NOMO-1 (cell line): ENCODE measurements around the gene WIPI1.

Source experiments
- DNase-seq, 2 experiments: peaks; one replicate each; lab custom pipeline; 2025; ENCODE audit not compliant: unreplicated experiment in 2 of 2; lab: John Stamatoyannopoulos, UW

The WIPI1 gene

DNA sequence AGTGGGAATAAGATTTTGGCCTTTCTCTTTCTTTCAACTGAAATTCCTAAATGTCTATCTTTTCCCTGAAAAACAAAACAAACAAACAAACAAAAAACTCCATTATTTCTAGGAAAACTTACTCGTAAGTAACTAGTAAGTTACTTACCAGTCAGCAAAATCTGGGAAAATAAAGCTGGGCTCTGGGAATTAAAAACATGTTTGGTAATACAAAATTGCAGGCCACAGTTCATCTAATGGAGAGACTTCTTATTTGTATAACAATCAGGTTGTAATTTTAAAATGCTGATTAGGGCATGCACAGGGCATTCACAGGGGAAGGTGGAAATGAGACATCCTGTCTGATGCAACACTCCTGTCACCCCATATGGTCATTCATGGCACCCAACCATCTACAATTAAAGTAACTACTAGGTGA, 3.8 kb upstream of the WIPI1 start:
- DNase-seq, result no peak

DNA sequence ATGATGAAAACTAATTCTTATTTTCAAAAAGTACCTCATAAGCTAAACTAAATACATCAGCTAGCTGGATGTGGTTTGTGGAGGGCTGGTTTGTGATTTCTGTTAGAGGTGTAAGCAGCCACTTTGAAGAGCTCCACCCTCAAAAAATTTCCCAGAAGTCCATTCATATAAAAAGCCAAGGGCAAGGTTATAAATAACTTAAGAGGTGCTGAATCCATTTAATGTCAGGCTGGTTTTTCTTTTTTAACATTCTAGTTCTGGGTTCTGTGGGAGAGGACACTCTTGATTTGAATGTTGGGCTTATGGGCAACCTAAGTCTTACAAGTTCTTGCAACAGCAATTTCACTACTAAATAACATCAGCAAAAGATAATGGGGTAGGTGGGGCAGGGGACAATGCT, 3.4 kb upstream of the WIPI1 start:
- DNase-seq, result no peak

DNA sequence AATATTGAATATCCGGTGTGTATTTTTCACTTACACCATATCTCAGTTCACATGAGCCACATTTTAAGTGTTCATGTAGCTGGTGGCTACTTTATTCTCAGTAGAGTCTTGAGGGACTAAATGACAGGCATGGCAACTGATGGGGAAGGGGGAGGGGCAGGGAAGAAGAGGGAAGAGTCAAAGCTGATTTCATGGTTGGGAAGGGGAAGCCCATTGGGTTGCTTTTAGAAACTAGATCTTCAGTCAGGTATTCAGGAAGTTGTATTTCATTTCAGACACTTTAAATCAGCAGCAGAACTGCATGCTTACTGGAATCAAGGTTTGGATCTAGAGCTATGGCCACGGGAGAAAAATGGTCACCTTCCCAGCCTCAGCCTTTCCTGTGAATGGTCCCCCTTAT, 2.9 kb upstream of the WIPI1 start:
- DNase-seq, result no peak

DNA sequence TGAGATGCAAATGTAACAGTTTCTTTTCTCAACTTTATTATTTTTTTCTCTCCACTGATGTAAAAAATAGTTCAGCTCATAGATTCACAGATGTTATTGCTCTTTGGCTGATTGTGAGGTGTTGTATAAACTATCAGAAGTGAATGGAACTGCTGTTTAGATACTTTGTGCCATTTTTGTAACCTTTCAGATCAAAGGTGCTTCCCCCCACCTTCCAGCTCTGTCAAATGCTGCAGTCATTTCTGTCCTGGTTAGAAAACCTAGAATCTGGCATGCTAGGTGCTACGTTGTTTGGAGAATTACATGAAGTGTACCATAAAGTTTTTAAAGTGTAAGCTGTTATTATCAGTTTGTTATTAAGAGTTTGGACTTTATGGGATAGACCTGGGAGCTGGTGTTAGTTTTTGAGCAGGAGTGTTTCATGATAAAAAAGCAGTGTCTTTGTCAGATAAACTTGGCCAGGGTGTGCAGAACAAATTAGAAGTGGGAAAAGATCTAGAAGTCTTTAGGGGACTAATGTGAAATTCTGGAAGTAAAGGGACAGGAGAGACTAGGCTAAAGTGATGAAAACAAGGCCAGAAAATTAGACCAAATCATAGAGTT, 1.8 kb upstream of the WIPI1 start:
- no peak for DNase-seq

DNA sequence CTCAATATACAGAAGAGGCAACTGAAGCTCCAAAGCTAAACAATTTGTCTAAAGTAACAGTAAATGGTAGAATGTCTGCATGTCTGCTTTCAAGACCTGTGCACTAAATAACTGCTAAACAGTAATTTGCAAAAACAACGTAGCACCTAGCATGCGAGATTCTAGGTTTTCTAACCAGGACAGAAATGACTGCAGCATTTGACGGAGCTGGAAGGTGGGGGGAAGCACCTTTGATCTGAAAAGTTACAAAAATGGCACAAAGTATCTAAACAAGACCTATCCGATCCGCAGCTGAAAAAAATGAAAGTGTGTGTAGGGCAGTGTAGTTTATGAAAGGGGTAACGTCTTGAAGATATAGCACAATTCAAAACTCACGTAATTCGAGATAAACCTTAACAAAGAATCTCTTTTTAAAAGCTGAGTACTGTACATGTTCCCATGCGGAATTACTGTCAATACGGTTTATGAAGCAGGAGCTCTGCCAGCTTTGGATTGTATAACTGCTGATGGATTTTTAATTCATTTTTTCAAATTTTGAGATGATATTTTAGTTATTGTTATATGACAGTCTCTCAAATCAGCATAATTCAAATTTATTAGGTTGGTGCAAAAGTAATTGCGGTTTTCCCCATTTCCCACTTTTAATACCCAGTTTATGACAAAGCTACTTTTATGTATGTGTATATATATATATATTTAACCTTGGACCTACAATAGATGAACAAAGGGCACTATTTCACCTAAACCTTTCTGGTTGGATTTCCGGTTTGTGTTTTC, 1.2 kb upstream of the WIPI1 start:
- no peak for DNase-seq

DNA sequence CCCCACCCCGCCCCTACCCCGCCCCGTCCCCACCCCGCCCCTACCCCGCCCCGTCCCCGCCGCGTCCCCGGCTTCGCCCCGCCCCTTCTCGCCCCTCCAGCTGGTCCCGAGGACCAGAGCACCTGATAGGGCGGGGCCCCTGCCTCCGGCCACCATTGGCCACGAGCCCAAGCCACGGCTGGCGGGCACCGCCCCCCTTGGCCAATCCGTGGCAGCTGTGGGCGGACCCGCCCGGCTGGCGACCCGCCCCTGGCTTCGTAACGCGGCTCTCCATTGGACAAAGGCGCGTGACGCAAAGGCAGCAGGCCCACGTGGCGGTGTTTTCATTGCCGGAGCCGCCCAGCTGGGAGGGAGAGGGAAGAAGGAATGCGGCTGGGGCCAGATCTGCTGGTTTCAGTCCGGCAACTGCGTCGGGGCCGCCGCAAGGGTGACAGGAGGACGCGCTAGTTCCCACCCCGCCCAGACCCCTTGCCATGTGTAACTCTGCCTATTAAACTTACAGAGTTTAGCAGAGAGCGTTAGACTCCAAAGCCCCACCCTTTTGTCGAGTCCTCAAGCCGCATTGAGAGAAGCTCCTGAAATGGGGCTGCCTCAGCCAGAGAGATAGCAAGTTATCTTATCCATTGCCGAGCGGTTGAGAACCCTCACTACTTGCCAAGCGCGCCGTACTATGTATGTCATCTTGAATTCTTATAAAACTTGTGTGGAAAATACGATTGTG, 403 bp upstream of the WIPI1 start:
- peak; percentile 96 to 97 for DNase-seq

DNA sequence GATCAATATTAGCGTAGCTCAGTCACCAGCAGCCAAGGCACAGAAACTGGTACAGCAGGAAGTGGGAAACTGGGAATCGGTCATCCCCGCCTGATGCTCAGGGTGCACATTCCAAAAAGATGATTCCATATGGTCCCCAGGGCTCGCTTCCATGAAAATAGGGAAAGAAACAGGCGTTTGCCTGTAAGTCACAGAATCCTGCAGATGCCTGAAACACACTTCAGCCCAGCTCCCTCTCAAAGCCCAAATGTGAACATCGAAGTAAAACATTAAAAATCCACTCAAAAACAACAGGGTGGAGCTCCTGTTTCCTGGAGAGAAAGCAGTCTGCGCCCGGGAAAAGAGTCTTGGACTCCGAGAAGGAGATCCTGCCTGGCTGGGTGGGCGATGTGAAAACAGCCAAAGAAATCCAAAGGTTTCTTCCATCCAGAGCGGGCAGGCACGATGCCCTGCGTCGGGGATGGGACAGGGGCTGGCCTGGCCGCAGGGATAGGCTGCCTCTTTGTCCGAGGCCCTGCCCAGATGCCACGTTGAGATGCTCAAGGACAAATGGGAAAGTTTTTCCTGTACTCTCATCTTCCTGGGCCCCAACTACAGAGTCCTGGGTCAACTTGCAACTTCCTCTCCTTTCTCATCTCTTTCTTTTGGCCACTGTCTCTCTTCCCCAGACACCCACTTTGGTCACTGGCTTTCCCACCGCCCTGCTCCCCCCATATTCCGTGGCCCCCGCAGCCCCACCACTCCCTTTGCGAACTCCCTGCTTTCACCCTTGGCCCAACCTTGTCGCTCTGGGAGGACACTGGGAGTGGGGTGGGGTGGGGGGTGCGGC, 743 bp downstream of the WIPI1 start:
- DNase-seq, result no peak

DNA sequence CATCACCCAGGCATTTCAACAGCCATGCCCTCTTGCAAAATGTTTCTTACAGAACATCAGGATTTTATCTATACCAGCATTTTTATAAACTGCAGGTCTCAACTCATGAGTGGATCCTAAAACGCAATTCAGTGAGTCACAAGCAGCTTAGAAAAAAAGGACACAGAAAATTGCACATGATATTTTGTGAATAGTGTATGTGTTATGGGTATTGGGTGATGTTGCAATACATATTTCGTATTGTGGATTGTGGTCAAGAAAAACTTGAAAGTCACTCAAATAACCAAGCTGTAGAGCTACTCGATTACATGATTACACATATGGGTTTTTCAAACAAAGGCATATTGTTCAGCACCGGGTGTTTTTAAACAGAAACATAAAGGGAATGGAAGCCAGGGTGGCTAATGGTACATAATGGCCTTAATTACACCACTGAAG, 1.4 kb downstream of the WIPI1 start:
- DNase-seq, result peak; percentile 36 to 77

DNA sequence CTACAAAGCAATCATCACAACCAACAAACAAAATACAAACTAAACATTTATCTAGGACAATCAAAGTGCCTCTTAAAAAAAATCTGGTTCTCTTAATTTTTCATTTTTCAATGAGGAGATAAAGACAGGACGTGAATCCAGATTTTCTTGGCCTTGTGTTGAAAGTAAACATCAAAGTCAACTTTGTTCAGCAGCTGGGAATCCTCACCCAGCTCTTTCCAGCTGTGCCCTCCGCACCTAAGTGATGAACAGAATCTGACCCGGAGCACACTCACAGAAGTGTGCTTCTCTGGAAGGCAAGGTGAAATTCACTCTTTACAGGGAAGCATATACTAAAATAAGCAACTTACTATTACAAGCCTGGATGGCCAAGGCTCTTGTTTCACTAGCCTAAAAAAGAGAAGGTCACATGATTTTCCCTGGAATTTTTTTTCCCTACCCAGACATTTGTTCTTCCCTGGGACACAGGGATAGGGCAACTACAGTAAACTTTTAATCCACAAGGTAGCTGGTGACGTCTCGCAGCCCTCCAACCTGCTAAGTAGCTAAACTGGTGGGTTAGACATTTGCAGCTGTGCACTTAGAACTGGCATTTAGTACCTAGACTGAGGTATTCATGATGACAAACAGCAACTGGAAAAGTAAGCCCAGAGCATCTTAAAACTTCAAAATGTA, 3.2 kb downstream of the WIPI1 start:
- DNase-seq, result no peak

DNA sequence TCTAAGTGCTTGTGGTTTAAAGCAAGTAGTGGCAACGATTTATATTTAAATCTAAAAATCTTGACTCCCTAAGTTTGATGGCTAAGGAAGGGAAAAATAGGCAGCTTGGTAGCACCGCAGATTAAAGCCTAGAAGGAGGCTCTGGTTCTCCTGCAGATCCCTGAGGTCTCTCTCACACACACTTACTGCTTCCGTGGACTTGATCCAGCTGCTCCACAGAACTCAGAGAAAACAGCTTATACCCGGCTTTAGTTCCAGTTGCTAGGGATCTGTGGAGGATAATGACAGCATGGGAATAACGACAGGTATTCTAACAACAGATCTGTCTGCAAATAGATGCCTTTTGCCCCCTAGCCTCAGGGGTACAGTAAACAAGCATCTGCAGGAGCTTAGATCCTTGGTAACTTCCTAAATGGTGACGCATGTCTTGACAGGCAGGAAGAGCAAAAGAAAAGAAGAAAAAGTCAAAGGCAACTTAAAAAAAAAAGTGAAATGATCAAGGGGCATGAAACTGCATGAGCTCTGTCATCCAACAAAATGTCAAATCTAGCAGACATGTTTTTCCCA, 4.5 kb downstream of the WIPI1 start:
- DNase-seq, result no peak

DNA sequence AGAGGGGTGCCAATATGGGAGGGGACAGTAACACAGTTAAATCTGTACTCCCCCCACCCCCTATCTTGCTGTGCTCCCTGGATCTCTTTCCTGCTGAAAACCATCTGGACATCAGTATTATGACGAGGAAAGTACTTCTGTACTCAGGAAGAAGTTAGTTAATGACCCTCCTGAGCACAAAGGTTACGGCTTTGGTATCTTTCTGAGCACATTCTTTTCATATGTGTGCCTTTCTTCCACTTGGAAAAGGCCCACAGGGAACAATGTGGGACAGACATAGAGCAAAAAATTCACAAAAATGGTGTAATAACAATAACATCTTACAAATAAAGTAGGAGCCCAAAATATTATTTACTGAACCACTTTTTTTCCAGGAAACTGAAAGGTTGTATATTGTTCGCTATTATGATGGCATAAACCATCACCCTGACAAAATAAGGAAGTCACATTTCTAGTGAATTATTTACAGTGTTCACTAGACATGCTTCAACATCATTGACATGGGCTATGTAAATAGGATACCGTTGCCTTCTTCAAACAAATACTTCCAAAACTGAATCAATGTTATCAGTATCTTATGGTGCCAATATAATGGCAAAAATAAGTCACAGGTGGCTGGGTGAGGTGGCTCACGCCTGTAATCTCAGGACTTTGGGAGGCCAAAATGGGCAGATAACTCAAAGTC, 5.5 kb downstream of the WIPI1 start:
- DNase-seq, result peak in 1 of 2 experiments; percentile 15

DNA sequence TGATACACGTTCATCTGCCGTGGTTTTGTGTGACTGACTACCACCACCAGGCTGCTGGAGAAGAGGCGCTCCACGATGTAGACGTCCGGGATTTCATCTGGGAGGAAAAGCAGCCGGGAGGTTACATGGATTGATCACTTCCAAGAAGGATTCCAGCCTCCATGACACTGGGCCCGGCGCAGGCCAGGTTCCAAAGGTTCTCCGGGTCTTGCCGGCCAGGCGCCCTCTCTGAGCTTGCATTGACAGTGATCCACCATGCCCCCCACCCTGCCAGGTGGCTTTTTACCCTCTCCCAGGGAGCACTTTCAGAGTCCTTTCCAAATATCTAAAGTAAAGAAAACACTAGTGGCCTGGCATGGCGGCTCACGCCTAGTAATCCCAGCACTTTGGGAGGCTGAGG, 6.5 kb downstream of the WIPI1 start:
- DNase-seq, result no peak

DNA sequence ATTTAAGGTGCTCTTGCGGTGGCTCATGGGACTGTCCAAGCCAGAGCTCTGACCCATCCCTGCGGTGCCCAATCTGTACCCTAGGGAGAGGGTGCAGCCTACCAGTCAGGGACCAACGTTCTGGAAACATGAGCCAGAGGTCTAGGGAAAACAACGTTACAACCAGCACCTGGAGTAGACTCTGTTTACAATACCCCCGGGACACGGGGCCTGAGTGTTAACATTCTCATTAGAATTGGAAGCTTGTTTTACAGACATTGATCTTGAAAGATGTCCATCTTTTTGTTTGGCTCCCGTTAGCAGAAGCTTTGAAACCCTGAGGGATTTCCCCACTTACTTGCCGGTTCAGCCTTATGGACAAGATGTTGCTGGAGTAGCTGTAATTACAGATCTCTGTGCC, 6.9 kb downstream of the WIPI1 start:
- no peak for DNase-seq

DNA sequence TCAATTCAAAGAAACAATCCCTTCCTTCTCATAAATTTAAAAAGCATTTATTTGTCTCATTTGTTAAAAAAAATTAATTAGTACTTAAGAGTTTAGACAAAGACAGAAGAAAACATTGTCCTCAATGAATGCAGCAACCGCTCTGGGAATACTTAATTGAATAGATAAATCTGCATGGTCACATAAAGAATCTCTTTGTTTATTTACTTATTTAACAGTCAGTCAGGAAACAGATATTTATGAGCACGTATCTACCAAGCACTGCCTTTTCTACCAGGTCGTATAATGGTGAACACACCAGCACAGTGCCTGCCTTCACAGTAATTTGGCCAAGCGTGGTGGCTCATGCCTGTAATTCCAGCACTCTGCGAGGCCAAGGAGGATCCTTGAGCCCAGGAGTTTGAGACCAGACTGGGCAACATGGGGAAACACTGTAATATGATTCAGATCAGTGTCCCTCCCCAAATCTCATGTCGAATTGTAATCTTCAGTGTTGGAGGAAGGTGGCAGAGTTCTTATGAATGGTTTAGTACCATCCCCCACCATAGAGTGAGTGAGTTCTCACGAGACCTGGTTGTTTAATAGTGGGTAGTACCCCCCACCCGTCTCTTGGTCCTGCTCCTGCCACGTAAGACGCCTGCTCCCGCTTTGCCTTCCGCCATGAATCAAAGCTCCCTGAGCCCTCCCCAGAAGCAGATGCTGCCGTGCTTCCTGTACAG, 8.1 kb downstream of the WIPI1 start:
- DNase-seq, result no peak

DNA sequence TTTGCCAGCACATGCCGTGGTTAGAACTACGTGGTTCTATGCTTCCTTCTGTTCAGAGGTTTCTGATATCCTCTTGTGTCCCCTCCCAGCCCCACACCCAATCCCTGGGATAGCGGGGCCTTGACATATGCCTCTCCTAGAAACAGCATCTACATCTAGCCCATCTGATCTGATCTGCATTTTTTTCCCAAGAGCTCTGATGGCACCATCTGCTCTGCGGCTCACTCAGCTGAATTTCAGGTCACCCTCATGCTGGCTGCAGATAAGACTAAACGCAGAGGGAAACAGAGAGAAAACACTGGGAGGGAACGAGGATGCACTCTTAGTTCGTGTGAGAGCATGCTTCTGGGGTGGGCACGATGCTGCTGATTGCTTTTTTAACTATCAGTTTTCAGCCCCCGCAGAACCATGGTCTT, 10.7 kb downstream of the WIPI1 start:
- no peak for DNase-seq

DNA sequence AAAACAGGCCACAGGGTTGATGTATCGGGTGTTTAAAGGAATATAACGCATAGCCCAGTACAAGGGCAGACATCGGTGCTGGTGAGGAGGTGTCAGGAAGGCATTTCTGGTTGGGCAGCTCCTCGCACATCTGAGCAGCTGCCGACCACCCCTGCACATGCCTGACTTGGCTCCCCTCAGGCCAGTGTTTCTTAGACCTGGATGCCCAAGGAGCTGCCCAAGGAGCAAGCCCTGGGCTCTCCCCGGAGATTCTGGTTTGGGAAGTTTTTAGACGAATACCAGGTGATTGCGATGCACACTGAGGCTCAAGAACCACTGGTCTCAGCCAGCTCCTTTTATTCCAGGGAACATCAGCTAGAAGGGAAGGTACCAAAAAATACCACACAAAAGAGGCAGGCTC, 11.6 kb downstream of the WIPI1 start:
- DNase-seq, result no peak

DNA sequence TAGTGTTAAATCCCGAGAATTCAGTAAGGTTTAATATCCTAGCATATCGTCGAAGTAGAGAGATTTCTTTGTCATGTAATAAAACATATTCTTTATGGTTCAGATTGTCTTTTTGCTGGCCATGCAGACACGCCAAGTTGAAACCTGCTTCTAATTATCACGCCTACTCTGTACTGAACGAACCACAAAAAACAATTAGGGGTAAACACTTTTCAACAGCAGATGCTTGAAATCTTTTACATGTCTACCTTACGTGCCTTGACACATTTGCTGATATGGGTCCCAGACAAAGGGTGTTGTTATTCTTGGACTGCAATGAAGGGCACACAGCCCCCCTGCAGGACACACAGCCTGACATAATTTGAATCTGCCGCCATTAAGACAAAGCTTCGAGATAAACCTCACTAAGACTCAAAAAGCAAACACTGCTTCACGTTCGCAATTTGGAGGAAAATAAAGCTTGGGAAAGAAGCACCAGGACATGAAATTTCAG, 13.3 kb downstream of the WIPI1 start:
- no peak for DNase-seq

DNA sequence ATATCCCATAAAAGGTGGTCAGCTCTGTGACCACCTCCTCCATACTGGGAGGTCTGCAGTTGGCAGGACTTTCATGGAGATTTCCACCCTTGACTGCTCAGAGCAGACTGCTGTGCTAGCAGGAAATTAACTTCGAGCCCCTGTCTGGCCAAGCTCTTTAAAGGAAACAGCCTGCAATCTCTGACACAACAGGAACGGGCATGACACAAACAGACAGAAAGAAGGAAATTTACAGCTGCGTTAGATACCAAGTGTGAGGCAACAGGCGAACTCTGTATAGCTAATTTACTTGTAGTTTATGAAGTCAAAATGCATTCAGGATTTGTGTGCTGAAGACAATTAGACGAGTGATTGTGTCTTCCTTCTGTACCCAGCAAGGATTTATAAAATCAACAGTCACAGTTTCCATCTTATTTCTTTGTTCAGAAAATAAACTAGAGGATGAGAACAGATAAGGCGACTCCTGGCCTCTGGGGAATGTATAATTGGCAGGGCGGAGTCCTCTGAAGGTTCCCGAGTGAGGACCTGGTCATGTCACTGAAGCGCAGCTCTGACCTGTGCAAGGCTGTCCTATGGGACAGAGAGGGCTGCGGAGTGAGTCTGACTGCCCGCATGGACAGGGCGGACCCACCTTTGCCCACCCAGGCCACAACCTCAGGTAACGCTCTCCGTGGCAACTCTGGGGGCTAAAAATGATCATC, 16.1 kb downstream of the WIPI1 start:
- peak; percentile 79 to 90 for DNase-seq
